Esophagus squamous epithelium (tissue), 4 donors: ENCODE data around the gene NDUFA11.

Source experiments
- CTCF ChIP-seq, 6 experiments: fragments of 450-650 bp in 4 of 6; fragments of 200-600 bp in 2 of 6; sonication (generic) in 2 of 6; IDR thresholded peaks; one replicate each; pipeline ENCODE4 v1.5.1; 2016 to 2019; ENCODE audit warnings: antibody characterized with exemption in 6 of 6, mild to moderate bottlenecking in 4 of 6, moderate library complexity in 4 of 6
- POLR2A ChIP-seq, 4 donors: fragments of 450-650 bp; IDR thresholded peaks; one replicate each; pipeline ENCODE4 v1.6.1; 2017; ENCODE audit warnings: antibody characterized with exemption in 4 of 4, mild to moderate bottlenecking in 4 of 4, moderate library complexity in 3 of 4

- no peak for TF ChIP-seq CTCF (IDR thresholded peaks at IDR 0.05)
- TF ChIP-seq POLR2A (IDR thresholded peaks at IDR 0.05), result no peak
Measured at GRCh38 chr19:5894704-5895349, 8.8 kb downstream of the NDUFA11 start.
